Measurements from ENCODE around the gene JUNB.

JUNB gene

GRCh38 chr19:12777217-12778016, 13.9 kb upstream of the JUNB start:
- Histone ChIP-seq H3K4me3 (ENCODE audit: low read depth, low read length) (peak overlapping the region; percentile 39), H3K36me3 (ENCODE audit: control insufficient read depth in 2 of 2, insufficient read depth in 1 of 2, low read length in 2 of 2) (no peaks in the 10 kb centered on the region), H3K27ac (ENCODE audit: extremely low read depth, low read depth, low read length) (no peak overlapping the region), H3K9me3 (ENCODE audit: control insufficient read depth, insufficient read depth, low read depth, low read length) (no peaks in the 10 kb centered on the region), H3K4me1 (ENCODE audit: control insufficient read depth, insufficient read depth, low read length) (peaks cover 4% of the 10 kb centered on the region; the same call in 1 of the 2 replicates)
- ChIA-PET POLR2A (interaction anchor here (0.8 to 3.3 kb wide), 5 partner anchors 12 to 22 kb away, joined by 3 to 42 read pairs (median 4); partner anchors contain the start of gene JUNB), CTCF (interaction anchor here (0.6 to 11.4 kb wide), 22 partner anchors 10 to 1674 kb away, joined by 3 to 234 read pairs (median 4); partner anchors contain the start of genes GET3, JUNB, PRDX2 and THSD8)
- peak; percentile 48; the same call in 1 of the 2 replicates for TF ChIP-seq KLF17 (tag by site-specific recombination; IDR thresholded peaks at IDR 0.05)
- no peak for TF ChIP-seq AEBP2 (tag by site-specific recombination; IDR thresholded peaks at IDR 0.05; ENCODE audit: borderline replicate concordance)
- no peak for TF ChIP-seq PRDM6 (tag by site-specific recombination; IDR thresholded peaks at IDR 0.05)
- TF ChIP-seq ZNF610 (tag by site-specific recombination; IDR thresholded peaks at IDR 0.05; ENCODE audit: borderline replicate concordance): no peak
- no peak for TF ChIP-seq ZFP3 (tag by site-specific recombination; IDR thresholded peaks at IDR 0.05; ENCODE audit: low read depth)
- TF ChIP-seq HOXA7 (CRISPR knock-in tag; IDR thresholded peaks at IDR 0.05; ENCODE audit: borderline replicate concordance): no peak
- TF ChIP-seq ZNF175 (tag by site-specific recombination; IDR thresholded peaks at IDR 0.05): no peak
- TF ChIP-seq OVOL3 (tag by site-specific recombination; IDR thresholded peaks at IDR 0.05): no peak
- TF ChIP-seq ZNF362 (tag by site-specific recombination; IDR thresholded peaks at IDR 0.05): no peak
- TF ChIP-seq REPIN1 (tag by site-specific recombination; IDR thresholded peaks at IDR 0.05; ENCODE audit: low read depth): no peak
- TF ChIP-seq ZNF792 (tag by site-specific recombination; IDR thresholded peaks at IDR 0.05): peak; percentile 99
- no peak for TF ChIP-seq HOXD13 (CRISPR knock-in tag; IDR thresholded peaks at IDR 0.05; ENCODE audit: borderline replicate concordance)
- peak; percentile 83 for TF ChIP-seq ZNF398 (tag by site-specific recombination; IDR thresholded peaks at IDR 0.05)
- no peak for TF ChIP-seq ZNF701 (tag by site-specific recombination; IDR thresholded peaks at IDR 0.05)
- no peak for TF ChIP-seq ZNF488 (tag by site-specific recombination; IDR thresholded peaks at IDR 0.05)
- TF ChIP-seq ZNF580 (tag by site-specific recombination; IDR thresholded peaks at IDR 0.05): no peak
- TF ChIP-seq ZNF266 (tag by site-specific recombination; IDR thresholded peaks at IDR 0.05; ENCODE audit: low read depth): no peak
- no peak for TF ChIP-seq ZNF274 (IDR thresholded peaks at IDR 0.05; ENCODE audit: low read length)
- TF ChIP-seq ZNF274 (tag by site-specific recombination; IDR thresholded peaks at IDR 0.05; ENCODE audit: borderline replicate concordance): no peak
- no peak for TF ChIP-seq ZNF202 (tag by site-specific recombination; IDR thresholded peaks at IDR 0.05; ENCODE audit: borderline replicate concordance)
- TF ChIP-seq MYNN (tag by site-specific recombination; IDR thresholded peaks at IDR 0.05; ENCODE audit: borderline replicate concordance): no peak
- TF ChIP-seq ZNF677 (tag by site-specific recombination; IDR thresholded peaks at IDR 0.05): no peak
- TF ChIP-seq ZNF624 (tag by site-specific recombination; IDR thresholded peaks at IDR 0.05): no peak
- TF ChIP-seq ZNF513 (tag by site-specific recombination; IDR thresholded peaks at IDR 0.05): no peak
- no peak for TF ChIP-seq ZNF311 (tag by site-specific recombination; IDR thresholded peaks at IDR 0.05; ENCODE audit: borderline replicate concordance)
- TF ChIP-seq ZNF670 (tag by site-specific recombination; IDR thresholded peaks at IDR 0.05; ENCODE audit: low read depth): no peak

All from HEK293 (cell line).